Ovary (tissue), 3 donors: ENCODE results near the gene SMAD1.

ENCODE experiments used
- CTCF ChIP-seq, 3 donors: fragments of 450-650 bp in 2 of 3; fragments of 200-600 bp in 1 of 3; IDR thresholded peaks; one replicate each; pipeline versions ENCODE4 v1.5.1 to v1.8.0; 2016 to 2022; ENCODE audit warnings: antibody characterized with exemption in 3 of 3, mild to moderate bottlenecking in 1 of 3
- EP300 ChIP-seq: sonication (generic); formaldehyde crosslinking; IDR thresholded peaks from one replicate; pipeline ENCODE4 v1.6.1; 2017; ENCODE audit warnings: antibody characterized with exemption
- POLR2A ChIP-seq: fragments of 450-650 bp; IDR thresholded peaks from one replicate; pipeline ENCODE4 v1.6.1; 2017; ENCODE audit warnings: antibody characterized with exemption, mild to moderate bottlenecking, moderate library complexity
- donor health status: DM: no; HTN: no; CAD: no.

DNA sequence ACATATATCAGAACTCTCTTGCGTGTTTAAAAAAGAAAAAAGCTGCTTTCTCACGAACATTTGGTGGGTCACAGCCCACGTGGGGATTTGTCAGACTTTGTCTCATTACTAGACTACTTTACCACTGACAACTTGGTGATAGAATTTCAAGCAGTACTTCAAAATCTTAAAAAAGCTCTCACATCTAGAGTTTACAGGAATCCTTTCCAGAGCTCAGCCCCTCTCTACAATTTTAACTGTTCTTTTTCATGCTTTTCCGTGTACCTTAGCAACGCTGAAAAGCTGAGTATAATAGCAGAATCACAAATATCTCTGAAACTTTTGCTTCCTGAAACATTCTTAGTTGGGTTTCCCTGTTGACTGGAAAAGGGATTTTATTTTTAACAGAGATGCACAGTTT is 50.2 kb downstream of the SMAD1 start:
- TF ChIP-seq CTCF (IDR thresholded peaks at IDR 0.05): no peak
- TF ChIP-seq POLR2A: no peak
- no peak for TF ChIP-seq EP300
